ENCODE measurements around the gene DCX.

DNA sequence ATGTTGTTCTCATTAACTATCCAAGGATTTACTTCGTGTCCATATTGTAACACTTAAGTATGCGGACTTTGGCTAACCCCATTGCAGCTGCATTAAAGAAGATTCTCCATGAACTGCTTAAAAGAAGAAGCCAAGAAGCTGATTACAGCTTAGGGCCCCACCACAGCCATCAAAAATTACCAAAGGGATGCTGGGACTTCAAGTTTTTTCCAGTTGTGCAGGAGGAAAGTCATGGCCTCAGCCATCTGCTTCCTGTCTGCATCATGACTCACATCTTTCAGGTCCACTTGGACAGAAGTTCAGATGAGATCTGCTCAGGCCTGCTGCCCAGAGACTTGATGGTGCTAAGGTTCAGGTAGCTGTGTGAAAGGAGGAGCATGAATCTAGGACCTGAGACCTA lies 102.9 kb downstream of the DCX start:
- TF ChIP-seq, protein P1, sequence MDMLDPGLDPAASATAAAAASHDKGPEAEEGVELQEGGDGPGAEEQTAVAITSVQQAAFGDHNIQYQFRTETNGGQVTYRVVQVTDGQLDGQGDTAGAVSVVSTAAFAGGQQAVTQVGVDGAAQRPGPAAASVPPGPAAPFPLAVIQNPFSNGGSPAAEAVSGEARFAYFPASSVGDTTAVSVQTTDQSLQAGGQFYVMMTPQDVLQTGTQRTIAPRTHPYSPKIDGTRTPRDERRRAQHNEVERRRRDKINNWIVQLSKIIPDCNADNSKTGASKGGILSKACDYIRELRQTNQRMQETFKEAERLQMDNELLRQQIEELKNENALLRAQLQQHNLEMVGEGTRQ (IDR thresholded peaks at IDR 0.05; ENCODE audit: low read depth, low read length): no peak
- TF ChIP-seq CTCF (conservative IDR thresholded peaks at IDR 0.05; ENCODE audit: low read depth, low read length): no peak
- TF ChIP-seq POLR2A (IDR thresholded peaks at IDR 0.05; ENCODE audit: low read depth, low read length): no peak
- TF ChIP-seq RFX5 (IDR thresholded peaks at IDR 0.05; ENCODE audit: low read depth, low read length): no peak

Data from IMR-90 (cell line).